ENCODE measurements around the gene ANXA9.

ANXA9 gene

DNA sequence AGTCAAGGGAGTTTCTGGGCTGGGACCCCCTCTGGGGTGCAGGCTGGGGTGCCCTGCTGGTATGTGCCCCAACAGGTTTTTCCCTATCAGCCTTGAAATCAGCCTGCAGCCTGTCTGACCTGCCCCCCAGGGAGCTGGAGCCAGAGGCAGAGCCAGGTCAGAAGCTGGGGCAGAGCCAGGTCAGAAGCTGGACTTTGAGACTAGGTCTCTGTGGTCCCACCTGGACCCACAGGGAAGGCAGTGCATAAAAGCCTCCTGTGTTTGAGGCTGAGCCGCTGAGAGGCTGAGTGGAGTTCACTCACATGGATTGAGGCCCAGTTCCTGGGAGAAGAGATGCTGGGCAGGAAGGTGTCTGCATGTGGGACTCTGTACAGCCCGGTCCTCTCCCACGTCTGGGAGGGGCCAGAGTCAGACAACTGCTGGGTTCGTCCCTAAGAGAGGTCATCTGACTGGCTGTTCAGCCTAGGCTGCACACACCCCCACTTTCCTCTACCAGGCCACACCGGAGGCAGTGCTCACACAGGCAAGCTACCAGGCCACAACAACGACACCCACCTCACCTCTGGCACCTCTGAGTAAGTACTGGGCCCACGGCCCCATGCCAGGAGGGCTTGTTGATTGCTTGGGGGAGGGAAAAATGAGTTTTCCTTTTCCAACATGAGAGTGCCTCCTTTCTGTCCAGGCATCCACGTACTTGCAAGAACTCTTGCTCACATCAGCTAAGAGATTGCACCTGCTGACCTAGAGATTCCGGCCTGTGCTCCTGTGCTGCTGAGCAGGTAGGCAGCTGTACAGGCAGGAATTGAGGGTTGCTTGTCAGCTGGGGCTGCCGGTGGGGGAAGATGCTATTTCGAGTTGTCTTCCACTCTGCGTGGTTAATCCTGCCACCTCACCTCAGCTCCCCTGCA is at the start of gene ANXA9:
Gene ANXA9 (plus strand): TSS at position 488 of the 908 bp plus-strand sequence. CDS start 814 bp downstream, outside the sequence.
- no peak for DNase-seq

DNA sequence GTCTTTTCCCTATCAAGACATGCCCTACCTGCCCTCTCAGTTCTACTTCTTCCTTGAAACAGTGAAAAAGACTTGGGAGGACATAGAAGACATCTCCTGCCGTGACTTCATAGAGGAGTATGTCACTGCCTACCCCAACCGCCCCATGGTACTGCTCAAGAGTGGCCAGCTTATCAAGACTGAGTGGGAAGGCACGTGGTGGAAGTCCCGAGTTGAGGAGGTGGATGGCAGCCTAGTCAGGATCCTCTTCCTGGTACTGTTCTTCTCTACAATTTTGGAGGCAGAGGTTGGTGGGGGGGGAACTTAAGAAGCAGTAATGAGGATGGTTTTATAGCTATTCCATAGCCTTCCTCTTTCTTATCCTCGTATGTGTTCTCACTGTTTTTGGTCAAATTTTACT is 37.2 kb upstream of the ANXA9 start:
- DNase-seq, result no peak

DNA sequence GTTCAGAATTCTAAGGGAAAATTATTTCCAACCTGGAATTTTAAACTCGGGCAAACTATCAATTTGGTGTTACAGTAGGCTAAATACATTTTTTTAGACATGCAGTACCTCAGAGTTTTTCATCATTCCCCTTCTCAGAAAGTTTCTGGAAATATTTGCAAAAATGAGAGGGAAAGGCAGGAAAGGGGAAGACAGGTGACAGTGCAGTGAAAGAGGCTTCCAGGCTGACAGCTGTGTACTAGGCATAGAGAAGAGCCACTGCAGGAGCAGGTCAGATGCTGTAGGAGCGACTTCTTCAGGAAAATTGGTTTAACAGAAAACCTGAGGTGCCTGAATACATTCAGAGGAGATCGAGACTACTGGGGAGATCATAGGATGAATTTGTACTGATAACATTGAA is 27.4 kb upstream of the ANXA9 start:
- DNase-seq, result no peak

- DNase-seq, result no peak
Observed at GRCh38 chr1:150955280-150955679, 26.8 kb upstream of the ANXA9 start.

- DNase-seq, result no peak
Observed at GRCh38 chr1:150957666-150958065, 24.4 kb upstream of the ANXA9 start.

GRCh38 chr1:150960646-150961045 is 21.4 kb upstream of the ANXA9 start:
- no peak for DNase-seq

- DNase-seq, result no peak
Observed at GRCh38 chr1:150961756-150962155, 20.3 kb upstream of the ANXA9 start.

- DNase-seq, result no peak
Observed at GRCh38 chr1:150963321-150964163, 18.6 kb upstream of the ANXA9 start.

DNA sequence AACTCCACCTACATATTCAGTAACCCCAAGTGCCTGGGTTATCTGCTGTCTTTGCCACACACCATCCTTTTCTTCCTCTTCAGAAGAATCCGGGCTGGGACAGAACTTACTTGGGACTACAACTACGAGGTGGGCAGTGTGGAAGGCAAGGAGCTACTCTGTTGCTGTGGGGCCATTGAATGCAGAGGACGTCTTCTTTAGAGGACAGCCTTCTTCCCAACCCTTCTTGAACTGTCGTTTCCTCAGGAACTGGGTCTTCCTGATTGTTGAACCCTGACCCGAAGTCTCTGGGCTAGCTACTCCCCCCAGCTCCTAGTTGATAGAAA is 18.0 kb upstream of the ANXA9 start:
- DNase-seq, result no peak

DNA sequence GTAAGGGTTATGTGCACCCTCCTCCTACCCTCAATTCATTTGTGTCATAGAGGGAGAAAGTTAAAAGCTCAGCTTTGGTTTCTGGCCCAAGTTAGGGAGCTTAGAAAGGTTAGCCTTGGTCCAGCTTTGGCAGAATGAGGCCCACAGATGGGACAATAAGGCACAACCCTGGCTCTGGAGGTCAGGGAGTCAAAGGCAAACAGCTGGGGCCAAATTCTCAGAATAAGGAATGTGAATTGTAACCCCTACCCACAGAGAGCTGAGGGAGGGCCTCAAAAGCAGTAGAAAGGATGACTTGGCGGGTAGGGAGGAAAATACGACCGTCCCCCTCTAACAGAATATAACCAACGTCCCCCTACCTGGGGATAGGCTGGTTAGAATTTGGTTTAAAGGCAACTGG is 16.5 kb upstream of the ANXA9 start:
- DNase-seq, result no peak

GRCh38 chr1:150966011-150966410 is 16.1 kb upstream of the ANXA9 start:
- DNase-seq, result no peak

DNA sequence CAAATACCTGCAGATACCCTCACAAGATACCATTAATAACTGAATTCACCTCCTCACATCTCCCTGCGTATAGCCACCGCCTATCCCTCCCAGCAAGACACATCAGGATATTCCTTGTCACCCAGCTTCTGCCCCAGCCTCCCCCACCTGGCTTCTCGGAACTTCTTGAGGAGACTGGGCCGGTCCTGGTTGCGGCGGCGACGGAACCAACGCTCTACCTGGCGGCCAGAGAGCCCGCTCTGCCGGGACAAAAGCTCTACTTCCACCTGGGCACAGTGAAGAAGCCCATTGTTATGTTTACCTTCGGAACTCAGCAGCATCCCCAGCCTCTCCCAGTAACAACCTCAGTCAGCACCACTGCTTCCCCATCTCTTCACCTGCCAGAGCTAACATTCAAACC is 14.2 kb upstream of the ANXA9 start:
- no peak for DNase-seq

- DNase-seq, result no peak
Observed at GRCh38 chr1:150968491-150968890, 13.6 kb upstream of the ANXA9 start.

GRCh38 chr1:150969626-150970025 is 12.5 kb upstream of the ANXA9 start:
- DNase-seq, result no peak

DNA sequence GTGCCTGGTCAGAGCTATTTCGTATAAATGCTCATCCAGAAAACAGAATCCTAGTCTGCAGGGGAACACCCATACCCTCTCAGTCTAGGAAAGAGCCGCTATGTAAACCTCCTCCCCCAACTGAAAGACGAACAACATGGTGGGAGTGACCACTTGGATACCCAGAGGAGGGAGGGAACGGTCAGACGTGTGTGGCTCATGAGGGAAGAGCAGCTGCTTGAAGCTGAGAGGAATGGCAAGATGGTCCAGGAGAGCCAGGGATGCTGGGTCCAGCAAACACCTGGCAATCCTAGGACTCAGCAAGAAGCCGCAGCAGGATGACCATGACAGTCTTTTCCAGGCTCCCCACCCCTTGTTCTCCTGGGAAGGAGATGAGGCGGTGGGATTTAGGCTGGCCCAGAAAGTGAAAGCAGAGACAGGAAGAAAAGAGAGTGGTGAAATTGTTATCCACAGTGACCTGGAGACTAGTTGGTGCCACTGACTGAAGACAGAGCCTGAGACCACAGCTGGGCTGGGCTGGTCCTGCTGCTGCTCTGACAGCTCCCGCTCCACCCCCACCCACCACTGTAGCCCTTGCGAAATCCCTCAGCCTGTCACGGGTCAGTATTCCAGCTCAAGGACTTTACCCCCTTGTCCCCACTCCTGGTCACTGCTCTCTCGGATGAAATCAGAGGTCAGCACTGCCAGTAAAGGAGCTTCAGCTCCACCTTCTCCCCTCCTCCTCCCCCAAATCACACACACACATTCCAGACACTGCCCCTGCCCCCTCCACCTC is 11.1 kb upstream of the ANXA9 start:
- DNase-seq, result no peak

DNA sequence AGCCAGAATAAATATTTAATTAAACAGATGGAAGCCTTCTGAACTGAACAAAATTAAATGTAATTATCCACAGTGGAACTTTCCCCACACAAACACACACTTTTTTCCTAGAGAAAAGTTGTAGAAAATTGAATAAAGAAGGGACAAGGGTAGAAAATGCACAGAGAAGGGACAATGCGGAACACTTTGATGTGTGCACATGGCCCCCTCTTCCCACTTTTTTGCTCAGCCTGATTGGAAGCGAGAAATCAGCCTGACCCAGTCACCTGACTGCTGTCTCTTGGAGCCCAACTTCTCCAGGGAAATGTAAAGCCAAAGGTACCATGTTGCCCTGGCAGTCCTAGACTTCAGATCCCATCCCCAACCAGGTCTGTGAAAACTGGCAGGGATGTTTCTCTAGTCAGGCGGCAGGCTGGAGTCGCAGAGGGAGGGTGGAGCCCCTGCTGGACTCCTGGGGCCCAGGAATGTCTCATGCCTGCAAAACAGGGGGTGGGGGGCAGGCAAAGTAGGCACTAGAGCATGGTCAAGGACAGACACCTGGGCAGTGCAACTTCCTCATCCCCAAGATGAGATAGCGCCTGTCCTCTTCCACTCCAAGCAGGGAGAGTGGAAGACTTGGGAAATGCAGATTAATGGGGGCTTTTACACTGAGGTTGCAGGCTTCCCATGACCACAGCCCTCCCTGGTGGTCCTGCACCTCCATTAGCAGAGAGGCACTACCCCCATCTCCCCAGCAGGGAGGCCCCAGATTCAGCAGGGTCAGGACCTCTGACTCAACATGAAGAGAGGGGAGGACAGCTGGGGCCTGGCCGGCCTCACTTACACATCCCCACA is 10.3 kb upstream of the ANXA9 start:
- DNase-seq, result no peak

DNA sequence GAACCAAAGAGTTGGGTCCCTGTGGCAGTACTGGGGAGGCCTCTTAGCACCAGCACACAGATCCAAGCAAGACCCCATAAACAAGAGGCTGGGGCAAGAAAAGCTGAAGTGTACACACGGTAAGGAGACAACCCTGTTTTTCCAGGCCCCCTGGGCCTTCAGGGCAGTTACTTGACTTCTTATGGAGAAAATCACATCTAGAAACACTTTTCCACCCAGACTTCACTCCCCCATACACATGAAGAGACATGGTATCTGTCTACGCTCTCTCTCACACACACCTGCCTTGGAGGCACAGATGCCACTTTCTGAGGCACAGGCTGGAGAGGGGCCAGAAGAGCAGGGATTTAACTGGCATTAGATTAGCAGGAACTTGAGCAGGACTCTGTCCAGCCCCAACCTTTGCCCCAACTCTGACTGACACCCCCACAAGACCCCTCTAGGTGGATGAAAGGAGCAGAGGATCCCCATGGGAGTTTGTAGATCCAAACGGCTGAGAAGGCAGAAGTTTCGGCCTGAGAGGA is 9.6 kb upstream of the ANXA9 start:
- no peak for DNase-seq

GRCh38 chr1:150973258-150973835 is 8.7 kb upstream of the ANXA9 start:
- no peak for DNase-seq

- DNase-seq, result peak; percentile 63
Observed at GRCh38 chr1:150973836-150974579, 8.1 kb upstream of the ANXA9 start.

DNA sequence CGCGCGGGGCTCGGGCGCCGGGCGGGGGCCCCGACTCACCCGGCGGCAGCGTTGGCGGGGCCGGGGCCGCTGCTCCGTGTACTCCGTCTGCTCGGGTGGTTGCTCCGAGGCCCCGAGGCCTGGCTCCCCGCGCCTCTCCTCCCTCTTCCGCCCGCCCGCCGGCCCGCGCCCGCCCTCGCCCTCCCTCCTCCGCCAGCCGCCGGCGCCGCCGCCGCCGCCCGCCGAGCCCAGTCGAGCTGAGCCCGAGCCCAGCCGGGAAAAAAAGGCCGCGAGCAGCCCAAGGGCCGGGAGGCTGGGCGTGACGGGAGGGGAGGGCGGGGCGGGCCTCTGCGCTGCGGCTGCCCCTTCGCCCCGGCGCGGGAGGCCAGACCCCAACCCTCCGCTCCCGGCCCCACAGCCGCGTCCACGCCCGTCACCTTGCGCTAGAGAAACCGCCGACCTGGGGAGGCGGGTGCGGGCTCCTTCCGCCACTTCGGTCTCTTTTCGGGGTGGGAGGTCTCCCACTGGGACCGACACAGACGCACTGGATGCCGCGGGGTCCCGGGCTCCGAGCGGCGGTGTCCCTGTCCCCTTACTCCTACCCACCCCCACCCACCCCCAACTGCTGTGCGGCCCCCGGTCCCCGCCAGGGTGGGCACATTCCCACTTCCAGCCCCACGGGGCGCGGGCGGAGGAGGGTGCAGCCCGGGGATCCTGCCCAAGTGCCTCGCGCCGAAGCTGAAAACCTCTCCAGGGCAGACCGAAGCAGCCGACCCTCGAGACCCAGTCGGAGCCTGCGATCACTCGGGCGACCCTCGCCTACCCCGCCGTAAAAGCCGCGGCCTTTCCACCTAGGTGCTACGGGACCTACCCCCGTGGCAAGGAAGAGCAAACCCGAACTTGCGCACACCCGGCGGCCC is 7.3 kb upstream of the ANXA9 start, which contains the start of gene CERS2:
Gene CERS2 (minus strand): TSS at position 256 of the 899 bp plus-strand sequence. CDS start 5,745 bp downstream, outside the sequence.
- peak; percentile 82 for DNase-seq
